ENCODE results near the gene HECW1.

GRCh38 chr7:43588477-43589132 is 476.2 kb downstream of the HECW1 start:
- TF ChIP-seq CREB1 (IDR thresholded peaks at IDR 0.05; ENCODE audit: low read depth) (no peak), YY1 (IDR thresholded peaks at IDR 0.05; ENCODE audit: low read depth) (no peak), CEBPB (IDR thresholded peaks at IDR 0.05) (no peak), TAF1 (IDR thresholded peaks at IDR 0.05; ENCODE audit: low read depth) (no peak), RAD21 (IDR thresholded peaks at IDR 0.05; ENCODE audit: low read depth) (no peak), FOXM1 (IDR thresholded peaks at IDR 0.05; ENCODE audit: borderline replicate concordance, low read depth) (no peak), EP300 (IDR thresholded peaks at IDR 0.05; ENCODE audit: borderline replicate concordance) (no peak), EGR1 (IDR thresholded peaks at IDR 0.05) (no peak)
- TF ChIP-seq, protein P1, sequence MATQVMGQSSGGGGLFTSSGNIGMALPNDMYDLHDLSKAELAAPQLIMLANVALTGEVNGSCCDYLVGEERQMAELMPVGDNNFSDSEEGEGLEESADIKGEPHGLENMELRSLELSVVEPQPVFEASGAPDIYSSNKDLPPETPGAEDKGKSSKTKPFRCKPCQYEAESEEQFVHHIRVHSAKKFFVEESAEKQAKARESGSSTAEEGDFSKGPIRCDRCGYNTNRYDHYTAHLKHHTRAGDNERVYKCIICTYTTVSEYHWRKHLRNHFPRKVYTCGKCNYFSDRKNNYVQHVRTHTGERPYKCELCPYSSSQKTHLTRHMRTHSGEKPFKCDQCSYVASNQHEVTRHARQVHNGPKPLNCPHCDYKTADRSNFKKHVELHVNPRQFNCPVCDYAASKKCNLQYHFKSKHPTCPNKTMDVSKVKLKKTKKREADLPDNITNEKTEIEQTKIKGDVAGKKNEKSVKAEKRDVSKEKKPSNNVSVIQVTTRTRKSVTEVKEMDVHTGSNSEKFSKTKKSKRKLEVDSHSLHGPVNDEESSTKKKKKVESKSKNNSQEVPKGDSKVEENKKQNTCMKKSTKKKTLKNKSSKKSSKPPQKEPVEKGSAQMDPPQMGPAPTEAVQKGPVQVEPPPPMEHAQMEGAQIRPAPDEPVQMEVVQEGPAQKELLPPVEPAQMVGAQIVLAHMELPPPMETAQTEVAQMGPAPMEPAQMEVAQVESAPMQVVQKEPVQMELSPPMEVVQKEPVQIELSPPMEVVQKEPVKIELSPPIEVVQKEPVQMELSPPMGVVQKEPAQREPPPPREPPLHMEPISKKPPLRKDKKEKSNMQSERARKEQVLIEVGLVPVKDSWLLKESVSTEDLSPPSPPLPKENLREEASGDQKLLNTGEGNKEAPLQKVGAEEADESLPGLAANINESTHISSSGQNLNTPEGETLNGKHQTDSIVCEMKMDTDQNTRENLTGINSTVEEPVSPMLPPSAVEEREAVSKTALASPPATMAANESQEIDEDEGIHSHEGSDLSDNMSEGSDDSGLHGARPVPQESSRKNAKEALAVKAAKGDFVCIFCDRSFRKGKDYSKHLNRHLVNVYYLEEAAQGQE (IDR thresholded peaks at IDR 0.05; ENCODE audit: low read depth) = no peak
- TF ChIP-seq, protein P2, sequence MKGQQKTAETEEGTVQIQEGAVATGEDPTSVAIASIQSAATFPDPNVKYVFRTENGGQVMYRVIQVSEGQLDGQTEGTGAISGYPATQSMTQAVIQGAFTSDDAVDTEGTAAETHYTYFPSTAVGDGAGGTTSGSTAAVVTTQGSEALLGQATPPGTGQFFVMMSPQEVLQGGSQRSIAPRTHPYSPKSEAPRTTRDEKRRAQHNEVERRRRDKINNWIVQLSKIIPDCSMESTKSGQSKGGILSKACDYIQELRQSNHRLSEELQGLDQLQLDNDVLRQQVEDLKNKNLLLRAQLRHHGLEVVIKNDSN (IDR thresholded peaks at IDR 0.05) = no peak
- TF ChIP-seq, protein P3, sequence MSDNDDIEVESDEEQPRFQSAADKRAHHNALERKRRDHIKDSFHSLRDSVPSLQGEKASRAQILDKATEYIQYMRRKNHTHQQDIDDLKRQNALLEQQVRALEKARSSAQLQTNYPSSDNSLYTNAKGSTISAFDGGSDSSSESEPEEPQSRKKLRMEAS (IDR thresholded peaks at IDR 0.05) = no peak
